Hepatocyte (in vitro differentiated cells): ENCODE measurements around the gene TRIM29. TPM values are rescaled to one million over a fixed set of nuclear protein-coding genes. Genes with fewer than 3 reads are reported as not detected.

Source experiments
- DNase-seq: peaks from one replicate; pipeline ENCODE4 v3.0.0-alpha.2; 2016; ENCODE audit warnings: low spot score
- H2AFZ ChIP-seq: fragments of 200-600 bp; sonication (generic); 2 replicates; pipeline ENCODE4 v1.6.0; 2016; ENCODE audit warnings: antibody characterized with exemption, mild to moderate bottlenecking
- H3K27ac ChIP-seq: fragments of 200-600 bp; sonication (generic); 2 replicates; pipeline ENCODE4 v1.5.1; 2016; ENCODE audit warnings: mild to moderate bottlenecking
- H3K27me3 ChIP-seq: fragments of 200-600 bp; sonication (generic); 2 replicates; pipeline ENCODE4 v1.6.1; 2016
- H3K36me3 ChIP-seq: fragments of 200-600 bp; sonication (generic); replicated peaks from 2 replicates; pipeline ENCODE4 v1.5.1; 2016; ENCODE audit warnings: low read depth; ENCODE audit not compliant: insufficient read depth
- H3K4me1 ChIP-seq: fragments of 200-600 bp; sonication (generic); 2 replicates; pipeline ENCODE4 v1.5.1; 2016; ENCODE audit warnings: mild to moderate bottlenecking, moderate library complexity; ENCODE audit not compliant: insufficient read depth
- H3K4me2 ChIP-seq: fragments of 200-600 bp; sonication (generic); 2 replicates; pipeline ENCODE4 v1.6.0; 2016
- H3K4me3 ChIP-seq: fragments of 200-600 bp; sonication (generic); 2 replicates; pipeline ENCODE4 v1.5.1; 2016; ENCODE audit warnings: mild to moderate bottlenecking
- H3K79me2 ChIP-seq: fragments of 200-600 bp; sonication (generic); 2 replicates; pipeline ENCODE4 v1.6.0; 2017; ENCODE audit warnings: mild to moderate bottlenecking
- H3K9me2 ChIP-seq: fragments of 200-600 bp; sonication (generic); replicated peaks from 2 replicates; pipeline ENCODE4 v1.6.0; 2017; ENCODE audit warnings: mild to moderate bottlenecking; ENCODE audit not compliant: insufficient read depth
- H3K9me3 ChIP-seq: fragments of 200-600 bp; sonication (generic); 2 replicates; pipeline ENCODE4 v1.5.1; 2016; ENCODE audit warnings: low read depth, mild to moderate bottlenecking
- H4K20me1 ChIP-seq: fragments of 200-600 bp; sonication (generic); 2 replicates; pipeline ENCODE4 v1.6.0; 2016; ENCODE audit warnings: mild to moderate bottlenecking; ENCODE audit not compliant: insufficient read depth, poor library complexity, severe bottlenecking
- EZH2 ChIP-seq: fragments of 200-600 bp; sonication (generic); IDR thresholded peaks from 2 replicates; pipeline ENCODE4 v1.6.1; 2016; ENCODE audit warnings: antibody characterized with exemption, mild to moderate bottlenecking, borderline replicate concordance
- EZH2phosphoT487 ChIP-seq: fragments of 200-600 bp; sonication (generic); IDR thresholded peaks from one replicate; pipeline ENCODE4 v1.6.1; 2018; ENCODE audit warnings: antibody characterized with exemption, mild to moderate bottlenecking, low read depth, moderate library complexity; ENCODE audit not compliant: unreplicated experiment, severe bottlenecking
- WGBS: methylation state at CpG from one replicate; pipeline ENCODE4 v1.1.6; 2016; ENCODE audit warnings: low lambda C conversion rate; ENCODE audit errors: missing lambda C conversion rate; 5-methylcytosine and 5-hydroxymethylcytosine counted together
- polyA plus RNA-seq: library from polyadenylated mRNA; unstranded; fragments of >200 nt; fragmentation: Nextera tagmentation; extraction: Ambion mirVana; gene quantifications from 2 replicates; pipeline ENCODE4 v1.2.1, GENCODE V29; 2016
- total RNA-seq: library from RNA; depleted of rRNA; stranded (reverse); fragments of >200 nt; gene quantifications from 2 replicates; pipeline ENCODE4 v1.2.3, GENCODE V29; 2014
- TF ChIP-seq, protein P1 (sequence below): fragments of 200-600 bp; sonication (generic); IDR thresholded peaks from 2 replicates; pipeline ENCODE4 v1.5.1; 2016; ENCODE audit warnings: antibody characterized with exemption, mild to moderate bottlenecking; ENCODE audit not compliant: poor library complexity

Gene TRIM29
- total and polyA plus RNA-seq, 2 experiments from 2014 or later = 7.7 to 8.5 TPM

DNA sequence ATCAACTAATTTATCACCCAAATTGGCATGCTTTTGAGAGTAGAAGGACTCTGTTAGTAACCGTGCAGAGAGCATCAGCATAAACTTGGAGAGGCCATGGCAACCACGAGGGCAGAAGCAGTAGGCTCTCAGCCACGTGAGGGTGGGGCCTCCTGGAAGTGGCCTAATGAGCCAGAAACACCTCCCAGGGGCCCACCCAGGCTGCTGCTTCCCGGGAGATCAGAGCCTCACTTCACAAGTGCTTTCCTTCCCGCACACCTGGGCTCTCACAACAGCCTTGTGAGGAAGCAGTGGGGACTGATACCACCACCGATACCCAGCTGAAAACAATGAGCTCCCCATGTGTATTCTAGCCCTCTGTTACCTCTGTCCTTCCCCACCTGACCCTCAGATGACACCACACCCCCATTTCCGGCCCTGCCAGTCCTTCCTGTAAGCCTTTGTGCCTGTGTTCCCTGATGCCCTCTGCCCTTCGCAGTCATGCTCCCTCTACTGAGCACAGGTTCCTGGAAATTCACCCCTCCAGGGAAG, 17.0 kb downstream of the TRIM29 start:
- H3K9me3 ChIP-seq = no peaks in the 10 kb centered on the region
- no peaks in the 10 kb centered on the region for H4K20me1 ChIP-seq
- no peaks in the 10 kb centered on the region for H3K27me3 ChIP-seq
- no peak overlapping the region for H3K4me2 ChIP-seq
- no peak overlapping the region for H2AFZ ChIP-seq
- H3K9me2 ChIP-seq = no peaks in the 10 kb centered on the region
- peak overlapping the region; percentile 85 for H3K27ac ChIP-seq
- no peak for TF ChIP-seq EZH2
- no peak for TF ChIP-seq EZH2phosphoT487
- TF ChIP-seq, protein P1, sequence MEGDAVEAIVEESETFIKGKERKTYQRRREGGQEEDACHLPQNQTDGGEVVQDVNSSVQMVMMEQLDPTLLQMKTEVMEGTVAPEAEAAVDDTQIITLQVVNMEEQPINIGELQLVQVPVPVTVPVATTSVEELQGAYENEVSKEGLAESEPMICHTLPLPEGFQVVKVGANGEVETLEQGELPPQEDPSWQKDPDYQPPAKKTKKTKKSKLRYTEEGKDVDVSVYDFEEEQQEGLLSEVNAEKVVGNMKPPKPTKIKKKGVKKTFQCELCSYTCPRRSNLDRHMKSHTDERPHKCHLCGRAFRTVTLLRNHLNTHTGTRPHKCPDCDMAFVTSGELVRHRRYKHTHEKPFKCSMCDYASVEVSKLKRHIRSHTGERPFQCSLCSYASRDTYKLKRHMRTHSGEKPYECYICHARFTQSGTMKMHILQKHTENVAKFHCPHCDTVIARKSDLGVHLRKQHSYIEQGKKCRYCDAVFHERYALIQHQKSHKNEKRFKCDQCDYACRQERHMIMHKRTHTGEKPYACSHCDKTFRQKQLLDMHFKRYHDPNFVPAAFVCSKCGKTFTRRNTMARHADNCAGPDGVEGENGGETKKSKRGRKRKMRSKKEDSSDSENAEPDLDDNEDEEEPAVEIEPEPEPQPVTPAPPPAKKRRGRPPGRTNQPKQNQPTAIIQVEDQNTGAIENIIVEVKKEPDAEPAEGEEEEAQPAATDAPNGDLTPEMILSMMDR = no peak
- H3K36me3 ChIP-seq = no peaks in the 10 kb centered on the region
- H3K4me3 ChIP-seq = no peak overlapping the region
- DNase-seq = no peak
- no peaks in the 10 kb centered on the region for H3K79me2 ChIP-seq
- 75% methylated on average over 8 of the region's 8 CpGs for WGBS
- H3K4me1 ChIP-seq = peaks cover 8% of the 10 kb centered on the region

DNA sequence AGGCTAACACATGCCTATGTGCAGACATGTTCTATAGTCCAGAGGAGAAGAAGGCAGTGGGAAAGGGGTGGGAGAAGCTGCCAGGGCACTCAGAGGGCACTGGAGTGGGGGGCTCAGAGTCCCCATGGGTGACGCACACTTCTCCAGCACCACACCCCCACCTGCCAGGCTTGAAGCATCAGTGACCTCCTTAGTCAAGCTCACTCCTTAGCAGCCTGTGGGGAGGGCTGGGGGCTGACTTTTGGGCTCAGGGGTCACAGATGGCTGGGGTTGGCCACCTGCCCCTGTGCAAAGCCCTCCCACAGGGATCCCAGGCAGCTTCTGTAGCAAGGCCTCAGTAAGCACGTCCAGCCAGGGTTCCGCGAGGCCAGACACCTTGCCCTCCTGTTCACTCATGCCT, 18.8 kb downstream of the TRIM29 start:
- TF ChIP-seq, protein P1 = no peak
- TF ChIP-seq EZH2 (no peak), EZH2phosphoT487 (no peak)
- Histone ChIP-seq H3K4me1 (peaks cover 8% of the 10 kb centered on the region), H3K9me2 (no peaks in the 10 kb centered on the region), H3K36me3 (no peaks in the 10 kb centered on the region), H3K4me3 (no peak overlapping the region), H2AFZ (no peak overlapping the region), H3K9me3 (no peaks in the 10 kb centered on the region), H3K4me2 (no peak overlapping the region), H3K79me2 (no peaks in the 10 kb centered on the region), H4K20me1 (no peaks in the 10 kb centered on the region), H3K27ac (no peak overlapping the region), H3K27me3 (no peaks in the 10 kb centered on the region)
- no peak for DNase-seq
- 88% methylated on average over 4 of the region's 4 CpGs for WGBS

DNA sequence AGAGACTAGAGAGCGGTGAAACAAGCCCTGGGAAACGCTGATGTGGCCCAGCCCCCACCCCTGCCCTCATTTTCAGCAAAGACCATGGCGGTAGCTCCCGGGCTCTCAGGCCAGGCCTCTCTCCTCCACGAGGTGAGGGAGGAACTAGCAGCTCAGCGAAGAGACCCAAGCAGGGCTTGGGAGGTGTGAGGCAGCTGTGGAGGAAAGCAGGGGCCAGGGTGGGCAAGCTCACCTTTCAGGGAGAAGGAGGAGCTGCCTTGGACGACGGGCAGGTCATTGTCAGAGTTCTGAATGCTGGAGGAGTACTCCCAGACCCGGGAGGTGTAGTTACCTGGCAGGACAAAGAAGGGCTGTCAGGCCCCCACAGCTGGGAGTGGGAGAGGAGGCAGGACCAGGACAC, 19.9 kb downstream of the TRIM29 start:
- no peaks in the 10 kb centered on the region for H3K9me3 ChIP-seq
- DNase-seq = no peak
- peaks cover 8% of the 10 kb centered on the region for H3K4me1 ChIP-seq
- no peak overlapping the region for H2AFZ ChIP-seq
- no peak overlapping the region for H3K4me2 ChIP-seq
- no peaks in the 10 kb centered on the region for H3K79me2 ChIP-seq
- no peaks in the 10 kb centered on the region for H3K9me2 ChIP-seq
- H3K27ac ChIP-seq = no peak overlapping the region
- WGBS = 56% methylated on average over 9 of the region's 9 CpGs
- H3K36me3 ChIP-seq = no peaks in the 10 kb centered on the region
- no peaks in the 10 kb centered on the region for H4K20me1 ChIP-seq
- no peak overlapping the region for H3K4me3 ChIP-seq
- H3K27me3 ChIP-seq = no peaks in the 10 kb centered on the region
- TF ChIP-seq, protein P1 = no peak
- TF ChIP-seq EZH2 (no peak), EZH2phosphoT487 (no peak)

DNA sequence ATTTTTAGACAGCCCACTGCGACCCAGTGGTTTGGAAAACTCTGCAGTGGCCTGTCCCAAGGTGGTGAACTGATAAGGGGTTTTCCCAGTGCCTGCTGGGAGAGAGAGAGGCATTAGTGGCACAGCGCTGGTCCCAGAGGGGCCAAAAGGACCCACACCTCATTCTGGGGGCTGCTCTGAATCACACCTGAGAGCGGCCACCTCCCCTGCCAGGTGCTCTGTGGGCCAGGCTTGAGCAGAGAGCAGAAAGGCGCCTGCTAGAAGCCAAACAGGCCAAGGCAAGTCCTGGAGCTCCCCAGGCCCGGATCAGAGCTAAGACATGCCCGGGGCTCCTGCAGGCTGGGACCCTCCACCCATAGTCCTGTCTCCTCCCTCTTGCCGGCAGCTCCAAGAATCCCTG, 20.9 kb downstream of the TRIM29 start:
- Histone ChIP-seq H3K4me1 (peaks cover 4% of the 10 kb centered on the region), H2AFZ (no peak overlapping the region), H3K27me3 (no peaks in the 10 kb centered on the region), H3K36me3 (no peaks in the 10 kb centered on the region), H3K4me3 (no peak overlapping the region), H3K4me2 (no peak overlapping the region), H4K20me1 (no peaks in the 10 kb centered on the region), H3K79me2 (no peaks in the 10 kb centered on the region), H3K9me2 (no peaks in the 10 kb centered on the region), H3K27ac (no peak overlapping the region), H3K9me3 (no peaks in the 10 kb centered on the region)
- TF ChIP-seq EZH2phosphoT487 (no peak), EZH2 (no peak)
- TF ChIP-seq, protein P1 = no peak
- 84% methylated on average over 7 of the region's 7 CpGs for WGBS
- no peak for DNase-seq
